HG02642 (cell line): Measurements from ENCODE around the gene SH3BP1.

Experiments used
- ATAC-seq: cut with Tn5 transposase; IDR thresholded peaks from one replicate; pipeline ENCODE4 v1.9.1; 2021; ENCODE audit warnings: mild to moderate bottlenecking; ENCODE audit not compliant: unreplicated experiment, poor library complexity

Gene SH3BP1

GRCh38 chr22:37632174-37633088, 7.0 kb upstream of the SH3BP1 start:
- ATAC-seq = no peak

DNA sequence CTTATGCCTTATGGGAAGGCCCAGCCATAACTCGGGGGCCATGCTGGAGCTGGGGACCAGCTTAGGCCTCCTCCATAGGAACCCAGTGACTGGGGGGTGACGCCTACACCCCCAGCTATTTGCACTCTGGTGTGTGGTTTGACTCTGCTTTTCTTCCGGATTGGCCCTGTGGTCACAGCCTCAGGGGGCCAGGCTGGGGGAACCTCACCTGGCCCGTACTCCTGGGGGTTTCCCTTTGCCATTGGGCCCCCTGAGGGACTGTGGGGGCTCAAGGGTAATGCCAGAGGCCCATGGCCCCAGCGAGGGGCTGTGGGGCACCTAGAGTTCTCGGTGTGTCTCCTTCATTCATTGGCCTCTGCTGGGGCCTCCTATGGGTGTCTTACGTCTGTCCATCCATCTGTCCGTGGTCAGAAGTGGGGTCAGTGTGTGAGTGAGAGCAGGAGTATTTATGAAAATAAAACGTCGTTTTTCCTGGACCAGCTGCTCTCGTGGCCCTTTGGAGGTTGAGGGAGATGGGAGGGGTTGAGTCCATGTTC, 6.3 kb upstream of the SH3BP1 start:
- peak; percentile 57 for ATAC-seq

DNA sequence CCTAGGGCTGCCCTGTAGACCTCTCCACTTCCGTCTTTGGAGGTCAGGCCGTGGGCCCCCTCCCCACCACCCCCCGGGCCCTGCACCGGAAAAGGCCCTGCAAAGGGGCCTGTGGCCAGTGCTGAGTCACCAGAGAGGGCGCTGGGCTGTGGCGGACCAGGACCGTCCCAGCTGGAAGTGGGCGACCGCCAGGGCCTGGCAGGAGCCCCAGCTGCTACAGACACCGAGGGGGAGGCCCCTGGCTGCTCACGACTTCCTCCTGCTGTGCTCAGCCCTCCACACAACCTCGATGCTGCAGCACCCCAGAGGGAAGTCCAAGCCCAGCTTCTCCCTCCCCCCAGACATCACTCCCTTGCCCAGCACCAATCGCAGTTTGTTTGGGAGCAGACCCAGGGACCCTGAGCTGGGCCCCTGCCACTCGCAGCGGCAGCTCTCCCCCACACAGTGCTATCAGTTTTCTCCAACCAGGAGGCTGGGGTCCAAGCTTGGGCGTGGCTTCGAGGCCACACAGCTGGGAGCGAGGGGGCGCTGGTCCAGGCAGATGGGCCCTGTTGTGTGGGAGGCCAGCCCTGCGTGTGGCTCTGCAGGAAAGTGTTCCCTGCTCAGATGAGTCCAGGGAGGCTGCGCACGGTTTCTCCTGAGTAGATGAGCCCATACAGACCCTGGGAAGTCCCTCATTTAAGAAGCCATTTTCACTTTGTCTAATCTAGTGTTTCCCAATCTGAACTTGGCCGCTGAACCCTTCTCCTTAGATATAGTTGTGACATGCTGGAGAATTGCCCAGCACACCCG, 5.6 kb upstream of the SH3BP1 start:
- peak; percentile 58 for ATAC-seq

GRCh38 chr22:37634417-37634924, 5.0 kb upstream of the SH3BP1 start:
- no peak for ATAC-seq

DNA sequence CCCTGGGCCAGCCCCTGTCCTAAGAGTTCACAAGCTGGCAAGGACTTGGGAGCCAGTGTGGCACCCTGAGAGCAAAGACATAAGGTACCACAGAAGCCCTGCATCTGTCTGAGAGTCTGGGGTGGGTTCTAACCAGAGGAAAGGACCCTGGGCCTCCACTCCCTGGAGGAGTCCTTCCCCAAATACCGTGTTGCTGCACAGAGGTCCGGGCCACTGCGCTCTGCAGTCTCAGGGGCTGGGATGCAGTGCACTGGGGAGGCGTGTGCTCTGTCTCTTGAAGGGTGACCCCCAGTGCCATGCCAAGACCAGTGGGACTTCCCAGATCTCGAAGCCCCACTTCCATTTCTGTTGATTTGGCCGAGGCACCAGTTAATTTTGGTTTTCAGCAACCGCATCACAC, 4.3 kb upstream of the SH3BP1 start:
- no peak for ATAC-seq

- ATAC-seq = no peak
Measured at GRCh38 chr22:37636186-37636948, 3.1 kb upstream of the SH3BP1 start.

GRCh38 chr22:37636949-37637273, 2.6 kb upstream of the SH3BP1 start:
- ATAC-seq = no peak

- no peak for ATAC-seq
Measured at GRCh38 chr22:37638391-37639069, 939 bp upstream of the SH3BP1 start.

DNA sequence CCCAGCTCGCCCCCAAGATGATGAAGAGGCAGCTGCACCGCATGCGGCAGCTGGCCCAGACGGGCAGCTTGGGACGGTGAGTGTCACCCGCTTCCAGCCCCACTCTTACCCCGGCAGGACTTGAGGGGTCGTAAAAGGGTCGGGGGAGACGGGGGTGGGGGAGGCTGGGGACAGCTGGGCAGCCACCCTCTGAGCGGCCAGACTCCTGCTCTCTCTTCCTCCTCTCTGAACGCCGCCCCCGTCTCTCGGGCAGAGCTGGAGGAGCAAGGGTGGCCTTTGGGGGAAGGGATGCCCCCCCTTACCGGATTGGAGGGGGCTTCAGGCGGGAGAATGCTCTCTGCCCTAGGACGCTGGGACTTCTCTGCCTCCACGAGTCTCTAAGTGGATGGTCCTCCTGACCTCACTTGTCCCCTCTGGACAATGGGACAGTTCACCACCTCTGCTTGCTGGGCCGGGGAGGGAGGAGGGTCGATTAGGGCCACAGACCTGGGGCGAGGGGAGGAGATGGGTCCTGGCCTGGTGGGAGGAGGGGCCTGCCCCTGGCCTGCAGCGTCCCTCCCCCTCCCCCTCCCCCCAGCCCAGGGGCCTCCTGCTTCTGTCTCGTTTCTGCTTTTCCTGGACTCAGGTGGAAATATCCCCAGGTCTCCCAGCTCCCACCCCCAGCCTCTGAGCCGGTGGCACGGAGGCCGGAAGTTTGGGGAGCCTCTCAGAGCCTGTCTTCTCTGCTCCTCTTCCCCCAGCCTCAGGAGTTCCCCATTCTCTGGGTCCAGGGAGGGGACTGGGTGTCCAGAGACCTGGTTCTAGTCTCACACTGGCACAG, 512 bp downstream of the SH3BP1 start:
- no peak for ATAC-seq

GRCh38 chr22:37640591-37641560, 1.4 kb downstream of the SH3BP1 start:
- ATAC-seq = no peak

DNA sequence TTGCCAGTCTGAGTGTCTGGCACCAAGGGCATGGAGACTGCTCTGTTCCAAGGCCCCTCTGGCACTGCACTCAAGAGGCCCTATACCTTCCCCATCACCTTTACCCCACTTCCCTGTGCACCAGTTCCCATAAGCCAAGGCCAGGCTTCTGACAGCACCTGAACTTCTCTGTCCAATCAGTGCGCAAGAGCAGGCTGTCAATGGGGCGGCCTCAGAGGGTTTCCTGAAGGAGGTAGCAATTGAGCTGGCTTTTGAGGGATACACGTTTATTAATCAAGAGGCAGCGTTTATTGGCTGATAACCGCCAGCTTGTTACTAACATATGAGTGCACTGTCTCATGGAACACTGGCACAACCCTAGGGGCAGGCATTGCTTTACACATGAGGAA, 2.1 kb downstream of the SH3BP1 start:
- ATAC-seq = no peak

- ATAC-seq = peak; percentile 53
Measured at GRCh38 chr22:37643225-37643847, 3.9 kb downstream of the SH3BP1 start.

DNA sequence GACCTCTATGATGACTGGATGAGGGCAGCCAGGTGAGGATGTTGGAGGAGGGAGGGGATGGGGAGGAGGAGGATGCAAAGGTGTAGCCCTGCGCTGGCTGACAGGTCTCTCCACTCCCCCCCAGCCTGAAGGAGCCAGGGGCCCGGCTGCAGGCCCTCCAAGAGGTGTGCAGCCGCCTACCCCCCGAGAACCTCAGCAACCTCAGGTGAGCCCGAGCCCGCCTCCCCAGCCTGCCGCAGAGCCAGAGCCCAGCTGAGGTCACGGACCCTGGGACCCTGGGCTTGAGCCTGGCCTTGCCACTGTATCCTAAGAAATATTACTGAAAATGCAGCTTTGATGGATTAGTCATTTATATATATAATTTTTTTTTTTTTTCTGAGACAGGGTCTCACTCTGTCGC, 7.8 kb downstream of the SH3BP1 start:
- ATAC-seq = no peak

- ATAC-seq = no peak
Measured at GRCh38 chr22:37647928-37648327, 8.5 kb downstream of the SH3BP1 start.

- no peak for ATAC-seq
Measured at GRCh38 chr22:37650463-37651136, 11.1 kb downstream of the SH3BP1 start.

DNA sequence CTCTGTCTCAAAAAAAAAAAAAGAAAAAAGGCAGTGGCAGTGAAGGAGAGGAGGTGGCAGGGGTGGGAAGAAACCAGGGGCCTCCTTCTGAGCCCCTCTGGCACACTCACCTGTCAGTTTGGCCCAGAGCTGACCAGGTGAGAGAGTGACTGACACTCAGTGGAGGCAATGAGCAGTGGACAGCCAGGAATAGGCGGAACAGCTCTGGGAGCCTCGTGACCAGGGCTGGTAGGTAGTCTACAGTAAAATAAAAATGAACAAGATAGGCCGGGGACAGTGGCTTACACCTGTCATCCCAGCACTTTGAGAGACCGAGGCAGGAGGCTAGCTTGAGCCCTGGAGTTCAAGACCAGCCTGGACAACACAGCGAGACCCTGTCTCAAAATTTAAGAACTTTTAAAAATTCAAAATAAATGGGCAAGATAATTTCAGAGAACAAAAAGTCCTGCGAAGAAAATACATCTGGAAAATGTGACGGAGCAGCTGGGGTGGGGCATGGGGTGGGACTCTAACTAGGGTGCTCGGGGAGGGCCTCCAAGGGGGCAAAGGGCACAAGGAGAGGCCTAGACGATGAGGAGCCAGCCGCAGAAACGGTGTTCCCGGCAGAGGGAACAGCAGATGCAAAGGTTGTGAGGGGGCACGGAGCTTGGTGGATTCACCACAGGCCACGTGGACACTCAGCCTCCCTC, 15.2 kb downstream of the SH3BP1 start:
- ATAC-seq = no peak

- ATAC-seq = no peak
Measured at GRCh38 chr22:37655252-37655563, 15.7 kb downstream of the SH3BP1 start.
